ENCODE results near the gene MOB3B.
A peak's percentile ranks its signal among the peaks of the same experiment; 100 is the strongest.

GRCh38 chr9:27377811-27378456 lies 151.7 kb downstream of the MOB3B start:
- TF ChIP-seq POLR2AphosphoS2 (IDR thresholded peaks at IDR 0.05; ENCODE audit: low read depth, low read length) = no peak
- no peak for TF ChIP-seq CTCF (IDR thresholded peaks at IDR 0.05 in 2 of 3, conservative IDR thresholded peaks at IDR 0.05 in 1 of 3; ENCODE audit: control insufficient read depth in 2 of 3, extremely low read depth in 1 of 3, insufficient read depth in 1 of 3, low read depth in 3 of 3, low read length in 3 of 3)
- TF ChIP-seq SMC3 (IDR thresholded peaks at IDR 0.05; ENCODE audit: borderline replicate concordance, low read length) = no peak; the same call in 1 of the 2 replicates
- peak; percentile 22; the same call in 1 of the 2 replicates for TF ChIP-seq TCF12 (IDR thresholded peaks at IDR 0.05; ENCODE audit: low read depth, low read length)
- TF ChIP-seq REST (IDR thresholded peaks at IDR 0.05; ENCODE audit: low read depth, low read length) = no peak
- TF ChIP-seq JUND (IDR thresholded peaks at IDR 0.05; ENCODE audit: low read depth, low read length) = no peak
- no peak for TF ChIP-seq FOXK2 (IDR thresholded peaks at IDR 0.05)
- TF ChIP-seq CEBPB (IDR thresholded peaks at IDR 0.05; ENCODE audit: borderline replicate concordance in 1 of 2, low read depth in 2 of 2, low read length in 2 of 2) = no peak
- TF ChIP-seq EP300 (IDR thresholded peaks at IDR 0.05; ENCODE audit: borderline replicate concordance in 1 of 2, control insufficient read depth in 1 of 2, low read depth in 2 of 2, low read length in 2 of 2) = peak; percentile 56 to 78; a peak in 2 of 4 replicates
- TF ChIP-seq BACH1 (IDR thresholded peaks at IDR 0.05; ENCODE audit: borderline replicate concordance) = no peak
- TF ChIP-seq RCOR1 (conservative IDR thresholded peaks at IDR 0.05; ENCODE audit: low read depth, low read length) = no peak
- no peak for TF ChIP-seq NR2C2 (IDR thresholded peaks at IDR 0.05; ENCODE audit: borderline replicate concordance, control insufficient read depth, insufficient read length, low read depth)
- TF ChIP-seq ATF7 (IDR thresholded peaks at IDR 0.05; ENCODE audit: low read depth) = peak; percentile 85
- TF ChIP-seq, protein P1, sequence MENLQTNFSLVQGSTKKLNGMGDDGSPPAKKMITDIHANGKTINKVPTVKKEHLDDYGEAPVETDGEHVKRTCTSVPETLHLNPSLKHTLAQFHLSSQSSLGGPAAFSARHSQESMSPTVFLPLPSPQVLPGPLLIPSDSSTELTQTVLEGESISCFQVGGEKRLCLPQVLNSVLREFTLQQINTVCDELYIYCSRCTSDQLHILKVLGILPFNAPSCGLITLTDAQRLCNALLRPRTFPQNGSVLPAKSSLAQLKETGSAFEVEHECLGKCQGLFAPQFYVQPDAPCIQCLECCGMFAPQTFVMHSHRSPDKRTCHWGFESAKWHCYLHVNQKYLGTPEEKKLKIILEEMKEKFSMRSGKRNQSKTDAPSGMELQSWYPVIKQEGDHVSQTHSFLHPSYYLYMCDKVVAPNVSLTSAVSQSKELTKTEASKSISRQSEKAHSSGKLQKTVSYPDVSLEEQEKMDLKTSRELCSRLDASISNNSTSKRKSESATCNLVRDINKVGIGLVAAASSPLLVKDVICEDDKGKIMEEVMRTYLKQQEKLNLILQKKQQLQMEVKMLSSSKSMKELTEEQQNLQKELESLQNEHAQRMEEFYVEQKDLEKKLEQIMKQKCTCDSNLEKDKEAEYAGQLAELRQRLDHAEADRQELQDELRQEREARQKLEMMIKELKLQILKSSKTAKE (IDR thresholded peaks at IDR 0.05; ENCODE audit: low read depth, poor library complexity, severe bottlenecking) = peak; percentile 58

Measured in GM12878 (cell line).